Stimulated activated CD8-positive, alpha-beta memory T cell treated with anti-CD3 and anti-CD28 coated beads, Interleukin-12 subunit alpha, Interleukin-12 subunit beta, amount 100 ng/mL, for 24 hours (primary cell): Measurements from ENCODE around the gene KREMEN1.

Experiments used
- DNase-seq: peaks from one replicate; pipeline ENCODE4 v3.0.0-alpha.2; 2020; ENCODE audit errors: extremely low read depth

KREMEN1 gene

GRCh38 chr22:29207562-29208501 lies 135.0 kb downstream of the KREMEN1 start:
- DNase-seq, result no peak

GRCh38 chr22:29208502-29208862 lies 135.6 kb downstream of the KREMEN1 start:
- DNase-seq, result no peak

GRCh38 chr22:29208879-29209623 lies 136.2 kb downstream of the KREMEN1 start:
- no peak for DNase-seq

- no peak for DNase-seq
These were observed 136.7 kb downstream of the KREMEN1 start for GRCh38 chr22:29209624-29209929.

- no peak for DNase-seq
These were observed 138.2 kb downstream of the KREMEN1 start for GRCh38 chr22:29211066-29211465.

GRCh38 chr22:29211466-29211865 lies 138.6 kb downstream of the KREMEN1 start:
- DNase-seq, result no peak

GRCh38 chr22:29212743-29213142 lies 139.9 kb downstream of the KREMEN1 start:
- DNase-seq, result no peak

GRCh38 chr22:29213493-29213892 lies 140.7 kb downstream of the KREMEN1 start:
- no peak for DNase-seq

GRCh38 chr22:29214232-29214631 lies 141.4 kb downstream of the KREMEN1 start:
- no peak for DNase-seq

GRCh38 chr22:29215012-29215860 lies 142.4 kb downstream of the KREMEN1 start:
- no peak for DNase-seq

- DNase-seq, result no peak
These were observed 143.4 kb downstream of the KREMEN1 start for GRCh38 chr22:29216011-29216872.

- DNase-seq, result no peak
These were observed 144.2 kb downstream of the KREMEN1 start for GRCh38 chr22:29216873-29217666.
